HG03469 (cell line): Measurements from ENCODE around the gene CAMK2G.

Experiments used
- ATAC-seq: cut with Tn5 transposase; IDR thresholded peaks from one replicate; pipeline ENCODE4 v1.9.1; 2021; ENCODE audit warnings: mild to moderate bottlenecking, moderate library complexity, moderate number of reproducible peaks; ENCODE audit not compliant: unreplicated experiment

Gene CAMK2G

GRCh38 chr10:73884017-73884416 lies 9.7 kb upstream of the CAMK2G start:
- ATAC-seq = no peak

- ATAC-seq = no peak
These were observed 7.0 kb upstream of the CAMK2G start for GRCh38 chr10:73881221-73881919.

GRCh38 chr10:73879296-73880173 lies 5.2 kb upstream of the CAMK2G start:
- ATAC-seq = peak; percentile 77

- no peak for ATAC-seq
These were observed 4.0 kb upstream of the CAMK2G start for GRCh38 chr10:73878365-73878764.

- ATAC-seq = no peak
These were observed 3.3 kb upstream of the CAMK2G start for GRCh38 chr10:73877533-73878160.

GRCh38 chr10:73876971-73877370 lies 2.6 kb upstream of the CAMK2G start:
- no peak for ATAC-seq

- no peak for ATAC-seq
These were observed 2.2 kb upstream of the CAMK2G start for GRCh38 chr10:73876566-73876965.

- no peak for ATAC-seq
These were observed 1.8 kb upstream of the CAMK2G start for GRCh38 chr10:73876157-73876556.

- ATAC-seq = no peak
These were observed 752 bp upstream of the CAMK2G start for GRCh38 chr10:73875139-73875475.

- no peak for ATAC-seq
These were observed 528 bp downstream of the CAMK2G start for GRCh38 chr10:73873838-73874215.

- no peak for ATAC-seq
These were observed 1.1 kb downstream of the CAMK2G start for GRCh38 chr10:73873142-73873837.

GRCh38 chr10:73872190-73872710 lies 2.1 kb downstream of the CAMK2G start:
- ATAC-seq = no peak

GRCh38 chr10:73871295-73872189 lies 2.8 kb downstream of the CAMK2G start:
- no peak for ATAC-seq

GRCh38 chr10:73868655-73869195 lies 5.6 kb downstream of the CAMK2G start:
- ATAC-seq = no peak

- ATAC-seq = no peak
These were observed 6.3 kb downstream of the CAMK2G start for GRCh38 chr10:73867871-73868631.

GRCh38 chr10:73867126-73867807 lies 7.1 kb downstream of the CAMK2G start:
- no peak for ATAC-seq

- ATAC-seq = no peak
These were observed 7.7 kb downstream of the CAMK2G start for GRCh38 chr10:73866621-73867020.
